GM06990 (cell line): ENCODE data around the gene TCF19.

Experiments
- DNase-seq: peaks from one replicate; pipeline ENCODE4 v3.0.0-alpha.2; 2011; ENCODE audit not compliant: insufficient read length; ENCODE audit errors: extremely low read depth
- H3K27me3 ChIP-seq: replicated peaks from 2 replicates; pipeline ENCODE4 v1.6.0; 2011; ENCODE audit warnings: low read length; ENCODE audit not compliant: control insufficient read depth, insufficient read depth
- H3K36me3 ChIP-seq: 2 replicates; pipeline ENCODE4 v1.5.1; 2011; ENCODE audit warnings: low read length; ENCODE audit not compliant: control insufficient read depth, insufficient read depth
- H3K4me3 ChIP-seq: replicated peaks from 2 replicates; pipeline ENCODE4 v1.5.1; 2011; ENCODE audit warnings: low read depth, mild to moderate bottlenecking, control low read depth, low read length
- TF ChIP-seq, protein P1 (sequence below): IDR thresholded peaks from 2 replicates; pipeline ENCODE4 v1.5.1; 2011; ENCODE audit warnings: low read length, control low read depth, mild to moderate bottlenecking, inconsistent platforms; ENCODE audit not compliant: insufficient read depth, poor library complexity, severe bottlenecking

TCF19 gene

GRCh38 chr6:31158140-31158862 lies at the start of gene TCF19:
TSS of gene TCF19 (plus strand) at chr6:31158589. CDS start at chr6:31159470, 881 bp downstream.
- TF ChIP-seq, protein P1, sequence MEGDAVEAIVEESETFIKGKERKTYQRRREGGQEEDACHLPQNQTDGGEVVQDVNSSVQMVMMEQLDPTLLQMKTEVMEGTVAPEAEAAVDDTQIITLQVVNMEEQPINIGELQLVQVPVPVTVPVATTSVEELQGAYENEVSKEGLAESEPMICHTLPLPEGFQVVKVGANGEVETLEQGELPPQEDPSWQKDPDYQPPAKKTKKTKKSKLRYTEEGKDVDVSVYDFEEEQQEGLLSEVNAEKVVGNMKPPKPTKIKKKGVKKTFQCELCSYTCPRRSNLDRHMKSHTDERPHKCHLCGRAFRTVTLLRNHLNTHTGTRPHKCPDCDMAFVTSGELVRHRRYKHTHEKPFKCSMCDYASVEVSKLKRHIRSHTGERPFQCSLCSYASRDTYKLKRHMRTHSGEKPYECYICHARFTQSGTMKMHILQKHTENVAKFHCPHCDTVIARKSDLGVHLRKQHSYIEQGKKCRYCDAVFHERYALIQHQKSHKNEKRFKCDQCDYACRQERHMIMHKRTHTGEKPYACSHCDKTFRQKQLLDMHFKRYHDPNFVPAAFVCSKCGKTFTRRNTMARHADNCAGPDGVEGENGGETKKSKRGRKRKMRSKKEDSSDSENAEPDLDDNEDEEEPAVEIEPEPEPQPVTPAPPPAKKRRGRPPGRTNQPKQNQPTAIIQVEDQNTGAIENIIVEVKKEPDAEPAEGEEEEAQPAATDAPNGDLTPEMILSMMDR = no peak
- peak; percentile 97 for DNase-seq
- Histone ChIP-seq H3K27me3 (no peaks in the 10 kb centered on the region), H3K36me3 (peaks cover 3% of the 10 kb centered on the region; the same call in 1 of the 2 replicates), H3K4me3 (peak within 1 kb of the TSS; percentile 86)

GRCh38 chr6:31110825-31111582 lies 47.4 kb upstream of the TCF19 start:
- peaks cover 3% of the 10 kb centered on the region for H3K27me3 ChIP-seq
- TF ChIP-seq, protein P1 = no peak
- no peaks in the 10 kb centered on the region for H3K36me3 ChIP-seq
- DNase-seq = no peak
- no peak overlapping the region for H3K4me3 ChIP-seq

- Histone ChIP-seq H3K4me3 (no peak overlapping the region), H3K27me3 (peaks cover 3% of the 10 kb centered on the region), H3K36me3 (no peaks in the 10 kb centered on the region)
- TF ChIP-seq, protein P1 = no peak
- no peak for DNase-seq
Measured at GRCh38 chr6:31111712-31112111, 46.7 kb upstream of the TCF19 start.

DNA sequence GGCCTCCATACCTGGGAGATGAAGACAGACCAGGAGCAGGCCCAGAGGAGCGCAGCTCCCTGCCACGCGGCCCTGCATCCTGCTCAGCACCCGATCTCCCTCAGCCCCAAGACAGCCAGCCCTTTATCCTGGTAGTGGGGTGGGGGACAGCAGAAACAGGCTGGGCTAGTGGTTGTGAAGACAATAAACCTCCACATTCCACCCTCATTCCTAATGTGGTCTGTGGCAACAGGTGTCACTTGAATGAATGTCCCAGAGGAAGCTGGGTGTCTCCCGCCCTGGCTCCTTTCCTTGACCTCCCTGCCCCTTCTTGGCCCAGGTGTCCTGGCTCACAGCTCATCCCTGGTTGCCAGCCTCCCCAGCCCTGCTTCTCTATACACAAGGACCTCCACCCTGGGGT lies 45.9 kb upstream of the TCF19 start, which contains the start of gene C6orf15:
Gene C6orf15 (minus strand): TSS at position 98 of the 400 bp plus-strand sequence. CDS start 20 bp downstream, at position 78.
- Histone ChIP-seq H3K27me3 (peaks cover 3% of the 10 kb centered on the region), H3K4me3 (no peak within 1 kb of the TSS), H3K36me3 (no peaks in the 10 kb centered on the region)
- DNase-seq = no peak
- TF ChIP-seq, protein P1 = no peak

DNA sequence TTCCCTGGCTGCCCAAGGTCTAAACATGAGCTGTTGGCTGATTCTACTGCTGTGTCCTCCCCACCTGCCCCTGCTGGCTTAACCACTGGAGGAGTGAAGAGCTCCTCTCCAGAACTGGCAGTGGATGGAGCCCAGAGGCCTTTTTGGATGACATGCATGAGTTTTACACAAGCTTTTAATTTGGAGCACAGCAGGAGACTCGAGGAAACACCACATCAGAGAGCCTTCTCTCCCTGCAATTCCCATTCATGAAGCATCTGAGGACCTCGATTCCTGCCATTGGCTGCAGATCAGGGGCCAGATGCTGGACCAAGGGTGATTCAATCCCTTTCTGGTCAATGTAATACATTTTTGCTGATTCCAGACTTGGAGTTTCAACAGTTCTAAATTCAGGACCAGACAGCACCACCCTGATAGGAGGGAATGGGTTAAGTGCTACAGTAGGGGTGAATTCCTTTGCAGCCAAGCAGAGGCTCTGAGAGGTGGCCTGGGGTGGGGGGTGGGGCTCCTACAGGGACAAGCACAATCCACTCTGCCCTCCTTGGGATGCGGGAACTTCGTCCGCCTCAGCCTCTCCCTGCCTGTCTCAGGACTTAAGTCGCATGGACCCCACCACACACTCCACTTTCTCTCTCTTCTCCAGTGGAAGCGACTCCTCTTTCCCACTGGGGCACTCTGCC lies 44.4 kb upstream of the TCF19 start:
- H3K36me3 ChIP-seq = no peaks in the 10 kb centered on the region
- TF ChIP-seq, protein P1 = no peak
- no peak overlapping the region for H3K4me3 ChIP-seq
- no peak for DNase-seq
- H3K27me3 ChIP-seq = peaks cover 3% of the 10 kb centered on the region
